Measurements from ENCODE around the gene FKBP8.
A peak's percentile ranks its signal among the peaks of the same experiment; 100 is the strongest.

The FKBP8 gene

DNA sequence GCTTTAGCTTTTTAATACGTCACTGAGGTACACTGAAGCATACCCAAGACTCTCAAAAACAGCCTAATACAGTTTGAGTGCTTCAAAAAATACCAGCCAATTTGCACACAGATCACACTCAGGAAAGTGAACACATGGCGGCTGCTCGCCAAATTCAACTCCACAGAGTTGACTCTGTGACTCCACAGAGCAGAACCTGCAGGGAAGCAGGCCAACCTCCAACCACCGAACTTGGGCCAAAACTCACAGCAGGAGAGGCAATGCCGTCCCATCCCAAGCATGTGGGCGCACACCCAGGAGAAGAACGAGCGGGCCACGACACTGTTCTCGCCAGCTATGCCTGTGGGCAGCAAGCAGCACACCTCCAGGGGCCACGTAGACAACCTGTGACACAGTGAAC lies 42.6 kb downstream of the FKBP8 start:
- TF ChIP-seq, protein P1, sequence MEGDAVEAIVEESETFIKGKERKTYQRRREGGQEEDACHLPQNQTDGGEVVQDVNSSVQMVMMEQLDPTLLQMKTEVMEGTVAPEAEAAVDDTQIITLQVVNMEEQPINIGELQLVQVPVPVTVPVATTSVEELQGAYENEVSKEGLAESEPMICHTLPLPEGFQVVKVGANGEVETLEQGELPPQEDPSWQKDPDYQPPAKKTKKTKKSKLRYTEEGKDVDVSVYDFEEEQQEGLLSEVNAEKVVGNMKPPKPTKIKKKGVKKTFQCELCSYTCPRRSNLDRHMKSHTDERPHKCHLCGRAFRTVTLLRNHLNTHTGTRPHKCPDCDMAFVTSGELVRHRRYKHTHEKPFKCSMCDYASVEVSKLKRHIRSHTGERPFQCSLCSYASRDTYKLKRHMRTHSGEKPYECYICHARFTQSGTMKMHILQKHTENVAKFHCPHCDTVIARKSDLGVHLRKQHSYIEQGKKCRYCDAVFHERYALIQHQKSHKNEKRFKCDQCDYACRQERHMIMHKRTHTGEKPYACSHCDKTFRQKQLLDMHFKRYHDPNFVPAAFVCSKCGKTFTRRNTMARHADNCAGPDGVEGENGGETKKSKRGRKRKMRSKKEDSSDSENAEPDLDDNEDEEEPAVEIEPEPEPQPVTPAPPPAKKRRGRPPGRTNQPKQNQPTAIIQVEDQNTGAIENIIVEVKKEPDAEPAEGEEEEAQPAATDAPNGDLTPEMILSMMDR (IDR thresholded peaks at IDR 0.05) = no peak
- Histone ChIP-seq H3K4me3 (peak overlapping the region; percentile 4), H3K27ac (peak overlapping the region; percentile 73 to 83)
- peak; percentile 87 for DNase-seq (ENCODE audit: low spot score)

DNA sequence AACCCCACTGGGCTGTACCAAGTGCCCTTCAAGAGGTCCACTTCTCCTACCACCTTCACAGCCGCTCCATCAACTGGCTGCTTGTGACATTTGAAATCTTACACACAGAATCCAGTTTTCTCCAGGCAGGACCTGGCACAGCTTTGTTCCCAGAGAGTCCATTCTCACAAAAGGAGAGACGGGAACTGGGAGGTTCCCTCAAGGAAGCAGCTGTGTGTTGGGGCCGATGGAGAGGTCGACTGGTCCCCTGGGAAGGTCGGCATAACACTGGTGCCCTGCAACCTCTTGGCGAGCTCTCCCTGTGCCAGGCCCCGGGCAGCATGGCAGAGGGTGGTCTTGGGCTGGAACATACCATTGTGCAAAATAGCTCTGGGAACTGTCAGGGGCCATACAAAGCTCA lies 43.0 kb downstream of the FKBP8 start:
- TF ChIP-seq, protein P1 (IDR thresholded peaks at IDR 0.05) = no peak
- DNase-seq (ENCODE audit: low spot score) = no peak
- H3K4me3 ChIP-seq = no peak overlapping the region
- peak overlapping the region; percentile 73 to 83 for H3K27ac ChIP-seq

DNA sequence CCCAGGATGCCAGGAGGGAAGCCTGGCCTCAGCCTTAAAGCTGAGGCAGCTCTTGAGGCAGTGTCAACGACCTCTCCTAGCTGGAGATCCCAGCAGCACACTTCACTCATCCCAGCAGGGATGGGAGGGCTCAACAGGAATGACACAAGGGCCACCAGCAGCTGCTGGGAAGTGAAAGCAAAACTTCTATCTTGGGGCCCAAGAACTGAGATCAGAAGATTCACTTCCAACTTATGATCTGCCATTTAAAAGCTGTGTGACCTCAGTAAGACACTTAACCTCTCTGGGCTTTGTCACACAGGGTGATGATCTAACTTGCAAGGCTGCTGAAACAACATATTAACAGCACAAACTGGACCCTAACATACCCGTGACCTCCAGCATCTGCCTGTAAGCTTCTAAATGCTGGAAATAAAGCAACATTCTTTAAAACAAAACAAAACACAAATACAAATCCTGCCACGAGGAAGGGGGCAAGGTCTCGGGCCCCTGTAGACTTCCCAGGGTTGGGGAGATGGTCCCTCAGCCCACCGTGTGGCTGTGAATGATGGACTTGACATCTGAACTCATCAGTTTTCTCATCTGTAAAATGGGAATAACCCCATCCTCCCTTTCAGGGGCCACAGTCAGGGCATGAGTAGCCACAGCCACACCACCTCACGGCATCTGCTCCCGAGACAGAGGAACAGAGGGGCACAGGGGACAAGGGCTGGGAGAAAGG lies 44.2 kb downstream of the FKBP8 start:
- DNase-seq (ENCODE audit: low spot score) = no peak
- Histone ChIP-seq H3K4me3 (no peak overlapping the region), H3K27ac (peak overlapping the region; percentile 30 to 83)
- TF ChIP-seq, protein P1 (IDR thresholded peaks at IDR 0.05) = no peak

DNA sequence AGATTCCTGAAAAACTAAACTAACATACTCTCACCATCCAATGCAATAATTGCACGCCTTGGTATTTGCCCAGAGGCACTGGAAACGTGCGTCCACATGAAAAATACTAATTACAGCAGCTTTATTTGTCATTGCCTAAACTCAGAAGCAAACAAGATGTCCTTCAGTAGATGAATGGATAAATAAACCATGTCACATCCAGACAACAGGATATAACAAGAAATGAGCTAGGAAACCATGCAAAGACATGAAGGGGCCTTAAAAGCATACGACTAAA lies 46.5 kb downstream of the FKBP8 start:
- H3K4me3 ChIP-seq = no peak overlapping the region
- DNase-seq (ENCODE audit: low spot score) = no peak
- TF ChIP-seq, protein P1 (IDR thresholded peaks at IDR 0.05) = no peak
- H3K27ac ChIP-seq = no peak overlapping the region

DNA sequence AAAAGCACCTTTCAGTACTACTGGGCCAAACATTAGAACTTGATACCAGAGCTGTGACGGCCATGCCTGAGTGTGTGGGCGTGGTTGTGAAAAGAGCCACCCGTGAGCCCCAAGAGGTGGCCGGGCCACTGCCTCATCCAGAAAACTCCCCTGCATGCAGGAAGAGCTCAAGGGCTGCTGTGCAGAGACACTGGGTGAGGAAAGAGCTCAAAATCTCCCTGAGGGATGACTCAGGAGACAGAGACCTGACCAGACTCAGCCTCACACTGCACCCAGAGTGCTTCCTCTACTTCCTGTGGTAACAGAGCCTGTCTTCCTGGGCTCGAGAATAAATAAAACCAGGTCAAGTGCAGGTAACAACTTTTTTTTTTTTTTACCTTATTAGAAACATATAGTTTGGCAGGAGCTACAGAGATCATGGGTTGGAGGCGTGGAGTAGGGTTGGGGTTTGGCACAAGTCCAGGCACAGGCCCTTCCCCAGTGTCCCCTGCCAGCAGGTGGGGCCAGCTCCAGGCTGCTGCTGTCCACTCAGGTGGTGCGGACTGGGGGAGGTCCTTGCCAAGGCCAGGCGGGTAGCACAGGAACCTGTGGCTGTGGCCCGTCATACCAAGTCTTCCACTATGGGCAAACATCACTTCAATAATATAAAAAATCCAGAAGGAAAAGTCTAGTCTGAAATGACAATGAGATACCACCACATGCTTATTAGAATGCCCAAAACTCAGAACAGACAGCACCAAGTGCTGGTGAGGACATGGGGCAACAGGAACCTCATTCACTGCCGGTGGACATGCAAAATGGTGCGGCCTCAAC lies 47.0 kb downstream of the FKBP8 start:
- peak overlapping the region in 1 of 2 donors; percentile 23 for H3K27ac ChIP-seq
- DNase-seq (ENCODE audit: low spot score) = no peak
- TF ChIP-seq, protein P1 (IDR thresholded peaks at IDR 0.05) = no peak

DNA sequence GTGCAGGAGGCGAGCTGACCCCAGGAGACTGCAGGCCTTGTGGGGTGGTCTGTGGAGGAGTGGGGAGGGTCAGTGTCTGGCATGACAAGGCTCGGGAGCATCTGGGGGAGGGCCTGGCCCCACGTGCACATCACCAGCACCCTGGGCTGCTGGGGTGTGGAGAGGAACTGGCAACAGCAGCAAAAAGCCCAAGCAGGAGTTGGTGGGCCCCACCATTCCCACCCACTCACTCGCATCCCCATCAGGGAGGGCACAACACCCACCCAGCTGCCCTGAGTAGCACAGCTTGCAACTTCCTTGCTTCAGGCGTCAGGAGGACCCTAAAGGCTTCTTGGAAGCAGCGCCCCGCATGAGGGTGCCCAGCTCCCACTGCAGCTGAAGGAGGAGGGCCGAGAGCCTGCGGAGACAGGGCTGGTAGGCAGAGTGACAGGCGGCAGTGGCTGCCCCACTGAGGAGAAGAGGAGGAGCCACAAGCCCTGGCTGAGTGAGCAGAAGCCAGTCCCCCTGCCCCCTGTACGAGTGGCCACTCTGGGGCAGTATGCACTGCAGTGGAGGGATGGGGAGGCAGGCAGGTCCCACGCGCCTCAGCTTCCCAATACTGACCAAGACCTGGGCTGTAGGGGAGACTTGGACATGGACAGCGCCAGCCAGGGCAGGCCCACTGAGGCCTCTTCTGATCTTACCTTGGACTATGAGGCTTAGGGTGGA lies 48.0 kb downstream of the FKBP8 start:
- H3K4me3 ChIP-seq = no peak overlapping the region
- no peak for DNase-seq (ENCODE audit: low spot score)
- peak overlapping the region in 1 of 2 donors; percentile 23 for H3K27ac ChIP-seq
- TF ChIP-seq, protein P1 (IDR thresholded peaks at IDR 0.05) = no peak

More for the DNA sequence above, 47.0 kb downstream of the FKBP8 start:
- no peak overlapping the region for H3K4me3 ChIP-seq
